ENCODE data around the gene TMEM130. TPM values are rescaled to one million over a fixed set of nuclear protein-coding genes. Genes with fewer than 3 reads are reported as not detected.

TMEM130 gene
- total and polyA plus RNA-seq, 9 of the 15 experiments (the other 6 are each of a cell fraction or from before 2014, with no cell fraction given), result 0.07 TPM; not detected in 8

DNA sequence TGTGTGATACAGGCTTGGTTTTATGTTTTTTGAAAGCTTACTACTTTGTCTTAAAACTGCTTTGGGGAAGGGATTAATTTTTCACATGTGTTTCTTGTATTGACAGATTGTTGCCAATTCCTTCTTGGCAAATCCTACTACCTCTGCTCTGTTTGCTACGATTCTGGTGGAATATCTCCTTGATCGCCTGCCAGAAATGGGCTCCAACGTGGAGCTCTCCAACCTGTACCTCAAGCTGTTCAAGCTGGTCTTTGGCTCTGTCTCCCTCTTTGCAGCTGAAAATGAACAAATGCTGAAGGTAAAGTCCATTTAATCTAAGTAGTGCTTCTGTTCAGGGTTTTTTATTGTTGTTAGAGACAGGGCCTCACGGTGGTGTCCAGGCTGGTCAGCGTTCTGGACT, 42.1 kb upstream of the TMEM130 start:
- CTCF ChIA-PET (ENCODE audit: low intra/inter-chr PET ratio), result no interaction called here
- intact Hi-C loops (cut with micrococcal nuclease), result no loop called here
- POLR2A ChIA-PET, result interaction anchor here (0.5 to 0.7 kb wide), 2 partner anchors 112 to 469 kb away, joined by 3 read pairs; no protein-coding TSS in a partner anchor
- TF ChIP-seq ATF1 (CRISPR knock-in tag; IDR thresholded peaks at IDR 0.05) (no peak), ATF1 (tag; IDR thresholded peaks at IDR 0.05) (no peak), SRSF9 (IDR thresholded peaks at IDR 0.05; ENCODE audit: borderline replicate concordance, low read depth, low read length) (no peak), PCBP1 (IDR thresholded peaks at IDR 0.05; ENCODE audit: low read depth, low read length, poor library complexity, severe bottlenecking) (no peak), LCOR (CRISPR knock-in tag; IDR thresholded peaks at IDR 0.05) (no peak), HIVEP1 (CRISPR knock-in tag; IDR thresholded peaks at IDR 0.05) (no peak), CBX3 (IDR thresholded peaks at IDR 0.05; ENCODE audit: borderline replicate concordance in 1 of 2, low read length in 2 of 2) (no peak), GTF2E2 (tag; IDR thresholded peaks at IDR 0.05) (no peak), GABPA (tag; conservative IDR thresholded peaks at IDR 0.05; ENCODE audit: low read depth) (no peak)
- TF ChIP-seq, protein P1, sequence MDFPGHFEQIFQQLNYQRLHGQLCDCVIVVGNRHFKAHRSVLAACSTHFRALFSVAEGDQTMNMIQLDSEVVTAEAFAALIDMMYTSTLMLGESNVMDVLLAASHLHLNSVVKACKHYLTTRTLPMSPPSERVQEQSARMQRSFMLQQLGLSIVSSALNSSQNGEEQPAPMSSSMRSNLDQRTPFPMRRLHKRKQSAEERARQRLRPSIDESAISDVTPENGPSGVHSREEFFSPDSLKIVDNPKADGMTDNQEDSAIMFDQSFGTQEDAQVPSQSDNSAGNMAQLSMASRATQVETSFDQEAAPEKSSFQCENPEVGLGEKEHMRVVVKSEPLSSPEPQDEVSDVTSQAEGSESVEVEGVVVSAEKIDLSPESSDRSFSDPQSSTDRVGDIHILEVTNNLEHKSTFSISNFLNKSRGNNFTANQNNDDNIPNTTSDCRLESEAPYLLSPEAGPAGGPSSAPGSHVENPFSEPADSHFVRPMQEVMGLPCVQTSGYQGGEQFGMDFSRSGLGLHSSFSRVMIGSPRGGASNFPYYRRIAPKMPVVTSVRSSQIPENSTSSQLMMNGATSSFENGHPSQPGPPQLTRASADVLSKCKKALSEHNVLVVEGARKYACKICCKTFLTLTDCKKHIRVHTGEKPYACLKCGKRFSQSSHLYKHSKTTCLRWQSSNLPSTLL (IDR thresholded peaks at IDR 0.05), result no peak
- TF ChIP-seq, protein P2, sequence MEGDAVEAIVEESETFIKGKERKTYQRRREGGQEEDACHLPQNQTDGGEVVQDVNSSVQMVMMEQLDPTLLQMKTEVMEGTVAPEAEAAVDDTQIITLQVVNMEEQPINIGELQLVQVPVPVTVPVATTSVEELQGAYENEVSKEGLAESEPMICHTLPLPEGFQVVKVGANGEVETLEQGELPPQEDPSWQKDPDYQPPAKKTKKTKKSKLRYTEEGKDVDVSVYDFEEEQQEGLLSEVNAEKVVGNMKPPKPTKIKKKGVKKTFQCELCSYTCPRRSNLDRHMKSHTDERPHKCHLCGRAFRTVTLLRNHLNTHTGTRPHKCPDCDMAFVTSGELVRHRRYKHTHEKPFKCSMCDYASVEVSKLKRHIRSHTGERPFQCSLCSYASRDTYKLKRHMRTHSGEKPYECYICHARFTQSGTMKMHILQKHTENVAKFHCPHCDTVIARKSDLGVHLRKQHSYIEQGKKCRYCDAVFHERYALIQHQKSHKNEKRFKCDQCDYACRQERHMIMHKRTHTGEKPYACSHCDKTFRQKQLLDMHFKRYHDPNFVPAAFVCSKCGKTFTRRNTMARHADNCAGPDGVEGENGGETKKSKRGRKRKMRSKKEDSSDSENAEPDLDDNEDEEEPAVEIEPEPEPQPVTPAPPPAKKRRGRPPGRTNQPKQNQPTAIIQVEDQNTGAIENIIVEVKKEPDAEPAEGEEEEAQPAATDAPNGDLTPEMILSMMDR (IDR thresholded peaks at IDR 0.05 in 2 of 3, conservative IDR thresholded peaks at IDR 0.05 in 1 of 3; ENCODE audit: insufficient read depth in 2 of 3, low read depth in 1 of 3, low read length in 3 of 3), result no peak
- TF ChIP-seq, protein P3, sequence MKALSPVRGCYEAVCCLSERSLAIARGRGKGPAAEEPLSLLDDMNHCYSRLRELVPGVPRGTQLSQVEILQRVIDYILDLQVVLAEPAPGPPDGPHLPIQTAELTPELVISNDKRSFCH (CRISPR knock-in tag; IDR thresholded peaks at IDR 0.05), result no peak
- TF ChIP-seq, protein P3 (tag; IDR thresholded peaks at IDR 0.05), result no peak
- TF ChIP-seq, protein P4, sequence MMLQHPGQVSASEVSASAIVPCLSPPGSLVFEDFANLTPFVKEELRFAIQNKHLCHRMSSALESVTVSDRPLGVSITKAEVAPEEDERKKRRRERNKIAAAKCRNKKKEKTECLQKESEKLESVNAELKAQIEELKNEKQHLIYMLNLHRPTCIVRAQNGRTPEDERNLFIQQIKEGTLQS (IDR thresholded peaks at IDR 0.05), result no peak
- TF ChIP-seq, protein P4 (CRISPR knock-in tag; conservative IDR thresholded peaks at IDR 0.05), result no peak
- TF ChIP-seq, protein P5, sequence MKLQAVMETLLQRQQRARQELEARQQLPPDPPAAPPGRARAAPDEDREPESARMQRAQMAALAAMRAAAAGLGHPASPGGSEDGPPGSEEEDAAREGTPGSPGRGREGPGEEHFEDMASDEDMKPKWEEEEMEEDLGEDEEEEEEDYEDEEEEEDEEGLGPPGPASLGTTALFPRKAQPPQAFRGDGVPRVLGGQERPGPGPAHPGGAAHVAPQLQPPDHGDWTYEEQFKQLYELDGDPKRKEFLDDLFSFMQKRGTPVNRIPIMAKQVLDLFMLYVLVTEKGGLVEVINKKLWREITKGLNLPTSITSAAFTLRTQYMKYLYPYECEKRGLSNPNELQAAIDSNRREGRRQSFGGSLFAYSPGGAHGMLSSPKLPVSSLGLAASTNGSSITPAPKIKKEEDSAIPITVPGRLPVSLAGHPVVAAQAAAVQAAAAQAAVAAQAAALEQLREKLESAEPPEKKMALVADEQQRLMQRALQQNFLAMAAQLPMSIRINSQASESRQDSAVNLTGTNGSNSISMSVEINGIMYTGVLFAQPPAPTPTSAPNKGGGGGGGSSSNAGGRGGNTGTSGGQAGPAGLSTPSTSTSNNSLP (IDR thresholded peaks at IDR 0.05; ENCODE audit: borderline replicate concordance, low read depth, low read length), result no peak
- TF ChIP-seq, protein P6, sequence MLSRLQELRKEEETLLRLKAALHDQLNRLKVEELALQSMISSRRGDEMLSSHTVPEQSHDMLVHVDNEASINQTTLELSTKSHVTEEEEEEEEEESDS (CRISPR knock-in tag; IDR thresholded peaks at IDR 0.05), result no peak

More for the DNA sequence above, 42.1 kb upstream of the TMEM130 start:
- no TSS peak for BruUV-seq (replicated peaks)
- ATAC-seq (no peak), FAIRE-seq (no peak), DNase-seq (ENCODE audit: extremely low read depth in 1 of 4, low spot score in 3 of 4) (no peak)
- Histone ChIP-seq H3K79me2 (ENCODE audit: control insufficient read depth, insufficient read depth, low read length) (no peaks in the 10 kb centered on the region), H3K4me3 (no peak overlapping the region), H3K27me3 (ENCODE audit: control insufficient read depth in 2 of 2, insufficient read depth in 2 of 2, low read length in 2 of 2) (no peaks in the 10 kb centered on the region), H4K20me1 (replicated peaks; ENCODE audit: control insufficient read depth, insufficient read depth, low read length) (no peaks in the 10 kb centered on the region; the same call in 1 of the 2 replicates), H3K9ac (ENCODE audit: insufficient read depth in 1 of 2, low read depth in 2 of 2, low read length in 2 of 2) (no peak overlapping the region), H2AFZ (ENCODE audit: low read depth, low read length) (no peak overlapping the region), H3K36me3 (ENCODE audit: control insufficient read depth, insufficient read depth, low read length) (peaks cover 96% of the 10 kb centered on the region), H3K4me2 (ENCODE audit: insufficient read depth, low read length) (no peak overlapping the region), H3K4me1 (replicated peaks in 1 of 2; ENCODE audit: control insufficient read depth in 2 of 2, insufficient read depth in 2 of 2, low read length in 2 of 2) (no peaks in the 10 kb centered on the region), H3K27ac (ENCODE audit: extremely low read depth, low read depth, low read length) (no peak overlapping the region), H3K9me3 (replicated peaks; ENCODE audit: control insufficient read depth, insufficient read depth, low read depth, low read length) (no peaks in the 10 kb centered on the region), H3K9me1 (ENCODE audit: control insufficient read depth, insufficient read depth, low read length) (no peaks in the 10 kb centered on the region)
- WGBS (ENCODE audit: insufficient coverage, low coverage, missing lambda C conversion rate), result 92% methylated on average over 5 of the region's 5 CpGs
- in situ Hi-C loops (cut with MboI), result no loop called here

Measured in K562 (cell line).